H1 (cell line): ENCODE data around the gene TYRO3. TPM values are rescaled to one million over a fixed set of nuclear protein-coding genes. Genes with fewer than 3 reads are reported as not detected.

Experiments used
- CTCF ChIA-PET: fragments of 300-600 bp; sonication (Branson Sonifier 250); formaldehyde crosslinking; loops from one replicate; lab custom pipeline; 2021; ENCODE audit not compliant: partially characterized antibody; lab: Charles Lee
- POLR2A ChIA-PET: fragments of 300-600 bp; sonication (Branson Sonifier 250); formaldehyde crosslinking; loops from one replicate; lab custom pipeline; 2021; ENCODE audit warnings: inconsistent platforms; ENCODE audit not compliant: partially characterized antibody; lab: Charles Lee
- DNase-seq, 2 experiments: peaks; one replicate each; pipeline versions ENCODE4 v3.0.0 to v3.0.0-alpha.2; 2010 to 2022; ENCODE audit warnings: low spot score in 2 of 2, low read depth in 1 of 2, mixed read lengths in 1 of 2
- FAIRE-seq: peaks from 2 replicates; lab custom pipeline; 2011; peaks lifted over from hg19 to GRCh38; lab: Jason Lieb, UNC
- H2AFZ ChIP-seq: 2 replicates; pipeline ENCODE4 v1.8.1; 2012; ENCODE audit warnings: low read length, inconsistent platforms
- H2AK5ac ChIP-seq: 2 replicates; pipeline ENCODE4 v1.6.1; 2013; ENCODE audit warnings: low read depth, low read length
- H2BK120ac ChIP-seq: replicated peaks from 2 replicates; pipeline ENCODE3; 2013; ENCODE audit warnings: low read depth, low read length, inconsistent platforms
- H2BK12ac ChIP-seq: 2 replicates; pipeline ENCODE4 v1.6.1; 2013; ENCODE audit warnings: low read depth, low read length
- H2BK15ac ChIP-seq: 2 replicates; pipeline ENCODE4 v1.6.1; 2013; ENCODE audit warnings: low read length
- H2BK20ac ChIP-seq: 2 replicates; pipeline ENCODE4 v1.6.1; 2013; ENCODE audit warnings: low read length
- H2BK5ac ChIP-seq: 2 replicates; pipeline ENCODE4 v1.6.1; 2013; ENCODE audit warnings: low read depth, low read length
- H3K14ac ChIP-seq: 2 replicates; pipeline ENCODE4 v1.6.1; 2013; ENCODE audit warnings: inconsistent platforms; ENCODE audit not compliant: insufficient read length
- H3K18ac ChIP-seq: 2 replicates; pipeline ENCODE4 v1.6.1; 2013; ENCODE audit warnings: low read length; ENCODE audit errors: extremely low read depth
- H3K23ac ChIP-seq: 2 replicates; pipeline ENCODE4 v1.6.1; 2013; ENCODE audit warnings: inconsistent platforms; ENCODE audit not compliant: insufficient read length
- H3K23me2 ChIP-seq: 2 replicates; pipeline ENCODE4 v1.6.1; 2013; ENCODE audit warnings: low read depth, low read length
- H3K27ac ChIP-seq: 2 replicates; pipeline ENCODE4 v1.6.1; 2011; ENCODE audit warnings: low read depth, low read length, inconsistent platforms
- H3K27me3 ChIP-seq, 4 experiments: replicated peaks in 1 of 4; 1 replicate in 1 of 4; 2 replicates in 3 of 4; pipeline versions ENCODE4 v1.6.1 to v1.8.1; 2011 to 2013; ENCODE audit warnings: low read length in 3 of 4, mild to moderate bottlenecking in 3 of 4, inconsistent platforms in 2 of 4, mixed read lengths in 2 of 4, moderate library complexity in 1 of 4; ENCODE audit not compliant: control insufficient read depth in 3 of 4, insufficient read depth in 3 of 4; ENCODE audit errors: extremely low read depth in 1 of 4
- H3K36me3 ChIP-seq, 4 experiments: 2 replicates each; pipeline versions ENCODE4 v1.6.1 to v1.8.1; 2011 to 2013; ENCODE audit warnings: mild to moderate bottlenecking in 4 of 4, low read length in 3 of 4, moderate library complexity in 2 of 4, control low read depth in 1 of 4, inconsistent platforms in 1 of 4; ENCODE audit not compliant: insufficient read depth in 4 of 4, control insufficient read depth in 2 of 4
- H3K4ac ChIP-seq: replicated peaks from 2 replicates; pipeline ENCODE3; 2013; ENCODE audit warnings: low read length, low read depth, mixed read lengths, inconsistent platforms; ENCODE audit not compliant: insufficient read length
- H3K4me1 ChIP-seq, 4 experiments: replicated peaks in 1 of 4; 1 replicate in 1 of 4; 2 replicates in 3 of 4; pipeline versions ENCODE4 v1.6.1 to v1.8.1; 2011 to 2013; ENCODE audit warnings: low read length in 3 of 4, inconsistent platforms in 2 of 4, mixed read lengths in 1 of 4; ENCODE audit not compliant: insufficient read depth in 4 of 4, control insufficient read depth in 3 of 4
- H3K4me2 ChIP-seq, 2 experiments: 2 replicates each; pipeline versions ENCODE4 v1.6.1 to v1.8.1; 2011 to 2013; ENCODE audit warnings: low read depth in 2 of 2, low read length in 2 of 2, control low read depth in 1 of 2, inconsistent platforms in 1 of 2, mild to moderate bottlenecking in 1 of 2; ENCODE audit not compliant: insufficient read depth in 1 of 2
- H3K4me3 ChIP-seq, 4 experiments: fragments of 200-600, 300-600 bp in 1 of 4; sonication (generic), shearing (Covaris generic), sonication (Bioruptor Twin) in 1 of 4; 2 replicates each; pipeline versions ENCODE4 v1.5.1 to v1.8.1; 2011 to 2016; ENCODE audit warnings: low read length in 4 of 4, low read depth in 3 of 4, control low read depth in 2 of 4, inconsistent platforms in 2 of 4, mild to moderate bottlenecking in 2 of 4, mixed read lengths in 1 of 4, moderate library complexity in 1 of 4; ENCODE audit not compliant: insufficient read depth in 2 of 4; ENCODE audit errors: extremely low read depth in 1 of 4
- H3K56ac ChIP-seq: replicated peaks from 2 replicates; pipeline ENCODE3; 2013; ENCODE audit warnings: low read depth, mild to moderate bottlenecking, mixed read lengths, low read length, inconsistent platforms; ENCODE audit not compliant: insufficient read length
- H3K79me1 ChIP-seq: 2 replicates; pipeline ENCODE4 v1.6.1; 2013; ENCODE audit warnings: low read depth, low read length, control low read depth
- H3K79me2 ChIP-seq, 2 experiments: 2 replicates each; pipeline versions ENCODE4 v1.6.1 to v1.8.1; 2012 to 2013; ENCODE audit warnings: low read length in 2 of 2, mild to moderate bottlenecking in 2 of 2, inconsistent platforms in 1 of 2; ENCODE audit not compliant: insufficient read depth in 2 of 2, control insufficient read depth in 1 of 2
- H3K9ac ChIP-seq, 4 experiments: replicated peaks in 1 of 4; 1 replicate in 1 of 4; 2 replicates in 3 of 4; pipeline versions ENCODE4 v1.6.1 to v1.8.1; 2011 to 2013; ENCODE audit warnings: low read depth in 3 of 4, low read length in 3 of 4, control low read depth in 2 of 4, mild to moderate bottlenecking in 2 of 4, moderate library complexity in 2 of 4, inconsistent platforms in 1 of 4; ENCODE audit errors: extremely low read depth in 1 of 4
- H3K9me3 ChIP-seq, 2 experiments: 2 replicates each; pipeline versions ENCODE4 v1.6.1 to v1.8.1; 2012 to 2013; ENCODE audit warnings: mild to moderate bottlenecking in 2 of 2, moderate library complexity in 2 of 2, control low read depth in 1 of 2, inconsistent platforms in 1 of 2, low read depth in 1 of 2, low read length in 1 of 2, mixed read lengths in 1 of 2; ENCODE audit not compliant: insufficient read depth in 2 of 2
- H4K20me1 ChIP-seq, 2 experiments: replicated peaks in 1 of 2; 2 replicates each; pipeline versions ENCODE3 to v1.8.1; 2011 to 2013; ENCODE audit warnings: inconsistent platforms in 2 of 2, low read length in 2 of 2, mild to moderate bottlenecking in 1 of 2; ENCODE audit not compliant: insufficient read depth in 2 of 2, control insufficient read depth in 1 of 2
- H4K5ac ChIP-seq: 2 replicates; pipeline ENCODE4 v1.6.1; 2013; ENCODE audit warnings: low read length, low read depth, mixed read lengths, inconsistent platforms; ENCODE audit not compliant: insufficient read length
- H4K8ac ChIP-seq: 2 replicates; pipeline ENCODE4 v1.8.0; 2013; ENCODE audit warnings: mild to moderate bottlenecking, moderate library complexity, low read length, inconsistent platforms; ENCODE audit not compliant: insufficient read depth; ENCODE audit errors: extremely low read depth
- H4K91ac ChIP-seq: replicated peaks from 2 replicates; pipeline ENCODE3; 2013; ENCODE audit warnings: low read length, mixed read lengths, inconsistent platforms; ENCODE audit not compliant: insufficient read length
- ASH2L ChIP-seq: fragments of 200-600, 300-600 bp; sonication (generic); IDR thresholded peaks from one replicate; pipeline ENCODE4 v1.7.1; 2017; ENCODE audit warnings: low read length
- CHD1 ChIP-seq: IDR thresholded peaks from 2 replicates; pipeline ENCODE4 v1.6.1; 2012; ENCODE audit warnings: low read depth, low read length, improper control_type of control experiment
- EP300 ChIP-seq, 2 experiments: IDR thresholded peaks; 1 replicate in 1 of 2; 2 replicates in 1 of 2; pipeline ENCODE4 v1.6.1; 2011 to 2012; ENCODE audit warnings: low read depth in 2 of 2, low read length in 2 of 2, mild to moderate bottlenecking in 2 of 2, borderline replicate concordance in 1 of 2, inconsistent platforms in 1 of 2, moderate library complexity in 1 of 2
- FOSL1 ChIP-seq: IDR thresholded peaks from 2 replicates; pipeline ENCODE4 v1.6.1; 2011; ENCODE audit warnings: mild to moderate bottlenecking, low read depth, low read length, moderate library complexity; ENCODE audit not compliant: insufficient read depth
- MAX ChIP-seq: IDR thresholded peaks from 2 replicates; pipeline ENCODE4 v1.6.1; 2012; ENCODE audit warnings: inconsistent platforms
- POU5F1 ChIP-seq: IDR thresholded peaks from 2 replicates; pipeline ENCODE4 v1.6.1; 2011; ENCODE audit warnings: low read depth, mild to moderate bottlenecking, low read length, moderate library complexity
- SIRT6 ChIP-seq: IDR thresholded peaks from one replicate; pipeline ENCODE4 v1.7.1; 2012; ENCODE audit warnings: low read length, inconsistent platforms
- TAF1 ChIP-seq: IDR thresholded peaks from 2 replicates; pipeline ENCODE4 v1.6.1; 2011; ENCODE audit warnings: mild to moderate bottlenecking, low read depth, low read length
- WGBS, 2 experiments: shearing (Covaris generic) in 1 of 2; methylation state at CpG; one replicate each; pipeline versions ENCODE4 v1.1.6 to v1.1.7; 2013 to 2015; ENCODE audit warnings: low lambda C conversion rate in 2 of 2, mixed read lengths in 2 of 2, inconsistent platforms in 1 of 2, low coverage in 1 of 2, missing lambda C conversion rate in 1 of 2; ENCODE audit not compliant: insufficient replicate concordance in 2 of 2, insufficient coverage in 1 of 2, insufficient read length in 1 of 2; ENCODE audit errors: extremely low coverage in 1 of 2, missing lambda C conversion rate in 1 of 2; 5-methylcytosine and 5-hydroxymethylcytosine counted together
- polyA plus RNA-seq, 7 experiments: library from polyadenylated mRNA; depleted of rRNA in 3 of 7; stranded (reverse) in 5 of 7; unstranded in 2 of 7; fragments of >200 nt in 5 of 7; fragments of 200-250 nt in 2 of 7; gene quantifications; 1 replicate in 5 of 7; 2 replicates in 1 of 7; 4 replicates in 1 of 7; pipeline versions ENCODE4 v1.2.1 to v1.2.3, GENCODE V29; 2011 to 2013; ENCODE audit warnings: missing spikeins in 2 of 7, mixed read lengths in 2 of 7
- total RNA-seq: library from RNA; stranded (reverse); fragmentation: NEBNext Ultra II Directional; extraction: Animal tissue kit (Norgen Biotek cat#: 25700); gene quantifications from 2 replicates; pipeline ENCODE4 v1.2.1, GENCODE V29; 2021

TYRO3 gene
- total and polyA plus RNA-seq, 2 of the 8 experiments (the other 6 are each of a cell fraction or from before 2014, with no cell fraction given), result 82.7 to 98.8 TPM

- DNase-seq (no peak), FAIRE-seq (no peak)
- POLR2A ChIA-PET, result interaction anchor here (1.0 to 29.7 kb wide), 3 partner anchors 10 to 11 kb away, joined by 3 to 643 read pairs (median 4); partner anchors contain the start of gene TYRO3
Measured at GRCh38 chr15:41574158-41574557, 15.1 kb downstream of the TYRO3 start.

More at GRCh38 chr15:41574158-41574557, 15.1 kb downstream of the TYRO3 start:
- WGBS, 2 experiments, result 90% methylated on average over 2 of the region's 2 CpGs; no CpG with 5 or more reads in 1 of the 2 experiments
- Histone ChIP-seq H2AFZ (no peak overlapping the region), H2BK15ac (no peak overlapping the region), H3K4me1 (peaks cover 0 to 10% (median 1%) of the 10 kb centered on the region in 4 experiments; a peak in 4 of 7 replicates), H2BK120ac (no peak overlapping the region), H2BK5ac (no peak overlapping the region), H4K8ac (no peak overlapping the region), H3K79me1 (no peaks in the 10 kb centered on the region; the same call in 1 of the 2 replicates), H3K27ac (no peak overlapping the region), H3K27me3 (no peaks in the 10 kb centered on the region), H3K18ac (no peak overlapping the region), H3K79me2 (no peaks in the 10 kb centered on the region), H3K23ac (no peak overlapping the region), H4K91ac (no peak overlapping the region), H3K14ac (no peak overlapping the region), H3K4ac (no peak overlapping the region), H3K4me3 (no peak overlapping the region), H2BK12ac (no peak overlapping the region), H3K36me3 (peaks cover 38 to 82% (median 51%) of the 10 kb centered on the region in 4 experiments), H3K56ac (no peak overlapping the region), H4K5ac (no peak overlapping the region), H4K20me1 (peaks cover 0 to 6% of the 10 kb centered on the region in 2 experiments), H3K9ac (no peak overlapping the region), H2BK20ac (no peak overlapping the region), H3K23me2 (no peaks in the 10 kb centered on the region), H2AK5ac (no peak overlapping the region), H3K4me2 (no peak overlapping the region), H3K9me3 (no peaks in the 10 kb centered on the region)
- CTCF ChIA-PET, result interaction anchor here (1.2 to 4.6 kb wide), 3 partner anchors 11 to 17 kb away, joined by 3 to 36 read pairs (median 6); partner anchors contain the start of gene TYRO3
- TF ChIP-seq FOSL1 (no peak), EP300 (IDR thresholded peaks at IDR 0.05; ENCODE audit: borderline replicate concordance in 1 of 2, low read depth in 2 of 2, low read length in 2 of 2) (no peak), ASH2L (no peak), SIRT6 (no peak), CHD1 (no peak), POU5F1 (no peak), TAF1 (no peak), MAX (no peak)
